NCI-H2171 treated with DMSO at 0.1 percent for 48 hours (cell line): ENCODE measurements around the gene CD247.
A peak's percentile ranks its signal among the peaks of the same experiment; 100 is the strongest.

Experiments used
- DNase-seq: peaks from one replicate; lab custom pipeline; 2025; lab: John Stamatoyannopoulos, UW

The CD247 gene

DNA sequence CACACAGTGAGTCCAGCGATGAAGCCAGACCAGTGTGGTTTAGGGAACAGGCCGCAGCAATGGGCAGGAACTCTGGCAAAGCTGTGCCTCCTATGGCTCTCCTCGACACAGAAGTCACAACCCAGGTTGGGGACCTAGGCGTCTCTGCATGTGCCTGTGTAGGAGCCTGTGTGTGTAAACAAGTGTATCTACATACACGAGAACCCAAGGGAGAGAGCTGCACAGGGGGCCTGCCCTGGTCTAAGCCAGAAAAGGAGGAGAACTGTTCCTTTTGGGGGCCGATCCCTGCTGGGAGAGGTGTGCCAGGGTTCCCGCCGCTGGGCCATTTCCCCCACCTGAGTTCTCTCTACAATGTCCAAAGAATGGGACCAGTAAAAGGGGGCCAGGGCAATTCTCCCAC, 56.0 kb downstream of the CD247 start:
- DNase-seq: no peak

DNA sequence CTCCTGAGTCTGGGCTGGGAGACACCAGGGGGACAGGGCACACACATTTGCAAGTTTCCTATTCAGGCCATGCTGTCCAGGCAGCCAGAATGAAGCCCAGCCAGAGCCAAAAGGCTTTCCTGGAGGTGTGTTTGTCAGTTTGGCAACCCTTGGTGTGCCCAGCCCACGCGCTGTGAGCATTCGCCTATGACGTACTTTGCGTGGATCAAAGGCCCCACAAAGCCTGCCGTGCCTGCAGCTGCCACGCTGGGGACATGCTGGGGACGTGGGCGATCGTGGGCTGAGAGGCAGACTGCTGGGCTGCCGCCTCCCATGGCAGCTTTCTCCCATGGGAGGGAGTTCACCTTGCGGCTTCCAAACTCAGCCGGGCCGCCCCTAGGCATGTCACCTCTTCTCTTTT, 57.5 kb downstream of the CD247 start:
- DNase-seq: no peak

DNA sequence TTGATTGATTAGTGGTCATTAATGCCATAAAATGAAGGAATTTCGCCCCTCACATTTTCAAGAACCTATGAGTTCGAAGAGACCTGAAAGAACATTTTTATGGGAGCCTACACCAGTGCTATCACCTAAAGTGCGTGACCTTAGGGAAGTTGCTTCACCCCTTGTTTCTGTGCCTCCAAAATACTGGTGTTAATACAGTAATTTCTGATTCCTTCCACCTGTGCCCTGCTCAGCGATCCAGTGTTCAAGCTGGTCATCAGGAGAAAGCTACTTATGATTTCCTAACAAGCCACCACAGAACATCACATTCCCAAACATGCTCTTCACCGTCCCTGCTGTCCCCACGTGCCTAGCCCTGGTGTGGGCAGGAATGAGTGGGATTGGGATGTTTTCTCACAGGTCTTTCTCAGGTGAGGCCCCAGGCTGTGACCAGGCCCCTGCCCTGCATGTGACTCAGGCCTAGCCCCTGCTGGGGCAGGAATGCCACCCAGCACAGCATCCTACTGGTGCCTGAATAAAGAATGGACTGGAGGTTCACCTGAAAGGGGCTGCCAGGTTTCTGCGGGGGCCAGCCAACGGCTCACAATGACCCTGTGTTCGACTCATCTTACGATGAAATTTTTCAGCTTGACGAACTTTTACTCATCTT, 60.3 kb downstream of the CD247 start:
- no peak for DNase-seq

DNA sequence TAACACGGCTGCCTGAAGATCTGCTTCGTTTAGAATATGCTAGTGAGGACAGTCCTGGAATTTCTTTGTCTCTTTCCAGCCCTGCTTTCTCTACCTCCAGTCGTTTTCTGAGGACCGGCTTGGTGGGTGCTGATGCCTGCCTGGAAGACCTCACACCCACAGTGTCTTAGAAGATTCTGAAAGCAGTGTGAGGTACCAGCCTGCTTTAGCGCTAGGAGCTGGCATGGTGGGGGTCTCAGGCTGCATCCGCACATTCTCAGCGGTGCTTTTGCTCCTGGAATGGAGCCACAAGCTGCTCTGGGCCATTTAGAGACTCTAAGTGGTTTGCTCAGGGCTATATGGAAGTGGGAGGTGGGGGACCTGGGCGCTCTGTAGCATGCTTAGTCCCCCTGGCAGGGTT, 61.4 kb downstream of the CD247 start:
- DNase-seq: no peak

DNA sequence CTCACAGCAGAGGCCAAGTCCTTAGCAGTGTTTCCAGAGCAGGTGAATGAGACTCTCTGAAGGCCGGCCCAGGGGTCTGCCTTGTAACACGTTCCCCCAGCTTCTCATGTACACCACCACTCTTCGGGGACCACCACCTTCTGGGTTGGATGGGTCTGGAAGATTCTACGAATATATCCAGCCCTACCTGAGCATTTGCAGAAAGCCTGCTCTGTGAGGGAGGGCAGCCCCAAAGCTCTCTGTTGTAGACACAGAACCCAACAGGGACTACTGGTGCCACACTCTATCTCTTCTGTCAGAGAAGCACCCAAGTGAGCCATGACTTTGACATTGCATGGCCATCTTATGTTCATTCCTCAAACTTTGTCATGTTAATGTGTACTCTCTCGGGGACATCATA, 61.8 kb downstream of the CD247 start:
- no peak for DNase-seq

DNA sequence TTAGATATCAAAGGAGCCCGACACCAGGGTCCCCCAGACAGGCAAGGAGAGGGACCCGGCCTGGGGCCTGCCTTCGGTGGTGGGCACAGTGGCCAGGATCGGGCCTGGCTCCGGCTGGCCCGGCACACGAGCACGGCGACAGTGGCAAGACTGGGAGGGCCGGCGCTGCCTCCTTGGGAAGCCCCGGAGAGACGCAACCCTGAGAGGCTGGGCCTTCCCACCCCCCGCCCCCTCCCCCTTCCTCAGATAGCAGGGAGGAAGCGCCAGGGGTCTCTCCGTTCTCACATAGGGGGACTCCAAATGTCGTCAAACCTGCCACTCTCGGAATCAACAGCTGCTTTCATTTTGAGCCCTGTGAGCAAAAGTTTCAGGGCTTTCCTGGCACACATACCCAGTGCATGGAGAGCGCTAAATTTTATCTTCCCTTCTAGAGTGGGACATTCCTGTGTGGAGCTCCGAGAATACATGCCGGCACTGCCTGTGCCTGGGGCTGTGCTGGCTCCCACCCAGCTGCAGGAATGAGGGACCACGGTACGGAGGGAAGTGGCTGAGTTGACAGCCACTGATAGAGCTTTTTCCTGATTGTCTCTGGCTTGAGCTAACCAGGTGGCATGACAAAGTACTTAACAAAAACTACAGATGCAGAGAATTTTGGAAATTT, 62.4 kb downstream of the CD247 start:
- DNase-seq: peak; percentile 7

DNA sequence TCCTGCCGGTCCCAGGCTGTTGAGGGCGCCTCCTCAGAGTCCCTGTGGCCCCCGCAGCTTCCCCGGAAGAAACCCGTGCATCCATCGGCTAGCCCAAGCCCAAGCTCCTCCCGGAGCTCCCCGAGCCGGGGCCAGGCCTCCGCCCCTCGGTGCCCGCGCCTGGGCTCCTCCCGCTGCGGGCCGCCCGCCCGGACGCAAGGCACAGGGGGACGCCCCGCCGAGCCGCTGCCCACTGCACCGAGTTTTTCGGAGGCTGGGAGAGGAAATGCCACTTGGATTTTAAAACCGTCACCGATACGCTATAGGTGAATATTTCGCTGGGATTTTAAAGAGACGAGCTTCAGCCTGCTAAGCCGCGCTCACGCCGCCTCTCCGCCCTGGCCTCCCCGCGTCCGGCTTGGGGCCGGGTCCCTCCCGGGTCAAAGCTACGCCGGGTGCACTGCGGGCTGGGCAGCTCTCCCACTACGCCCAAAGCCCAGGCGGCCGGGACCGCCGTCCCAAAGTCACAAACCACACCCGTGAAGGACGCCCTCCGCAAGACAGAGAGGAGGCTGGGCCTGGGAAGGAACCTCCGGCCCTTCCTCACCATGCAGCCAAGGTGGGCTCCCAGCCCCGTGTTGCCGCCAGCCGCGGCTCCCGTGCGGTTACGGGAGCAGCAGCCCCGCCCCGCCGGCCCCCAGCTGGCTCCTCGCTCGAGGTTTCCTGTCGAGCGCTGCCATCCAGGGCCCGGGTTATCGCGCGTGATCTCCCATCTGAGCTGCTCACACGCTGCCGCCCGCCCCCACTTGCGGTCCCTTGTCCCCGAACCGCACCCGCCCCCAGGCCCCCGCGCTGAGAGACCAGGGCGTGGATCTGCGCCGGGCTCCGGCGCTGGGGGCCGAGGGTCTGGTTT, 63.2 kb downstream of the CD247 start:
- peak; percentile 59 for DNase-seq

DNA sequence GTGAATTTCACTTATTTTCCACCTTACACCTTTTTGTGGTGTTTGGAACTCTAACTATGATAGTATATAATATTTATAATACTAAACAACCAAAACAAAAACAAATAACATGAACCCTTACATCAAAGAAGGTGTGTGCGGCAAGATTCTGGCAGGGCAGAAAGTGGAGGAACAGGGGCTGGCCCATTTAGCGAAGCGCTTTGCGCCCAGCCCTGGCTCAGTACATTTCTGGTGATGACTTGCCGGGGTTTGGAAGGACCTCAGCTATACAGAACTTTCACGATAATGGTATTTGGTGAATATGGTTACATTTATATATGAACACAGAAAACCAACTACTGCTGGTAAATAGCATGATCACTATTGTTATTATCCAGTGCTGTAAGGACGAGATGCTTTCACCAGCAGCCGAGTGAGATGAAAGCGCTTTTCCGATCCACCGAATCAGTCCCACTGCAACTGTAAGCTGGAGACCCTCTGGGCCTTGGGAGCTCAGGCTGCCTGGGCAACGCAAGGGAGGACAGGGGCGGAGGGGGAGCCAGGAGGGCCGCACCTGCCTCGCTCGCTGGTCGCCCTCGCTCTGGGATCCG, 63.9 kb downstream of the CD247 start:
- peak; percentile 30 for DNase-seq

DNA sequence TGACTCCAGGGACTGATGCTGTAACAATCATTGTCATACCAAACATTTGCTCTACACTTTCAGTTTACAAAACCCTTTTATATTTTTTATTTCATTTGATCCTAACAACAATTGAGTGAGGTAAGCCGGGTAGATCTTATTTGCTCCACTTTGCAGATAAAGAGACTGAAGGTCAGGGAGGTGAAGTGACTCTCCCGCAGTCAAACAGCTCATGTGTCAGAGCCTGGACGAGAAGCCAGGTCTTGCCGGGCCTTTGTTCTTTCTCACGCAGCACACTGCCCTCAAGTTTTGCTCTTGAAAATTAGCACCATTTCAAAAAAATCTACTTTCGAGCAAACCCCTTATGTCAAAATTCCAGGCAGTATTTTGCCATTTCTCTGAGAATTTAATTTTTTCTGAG, 65.2 kb downstream of the CD247 start:
- DNase-seq: no peak

DNA sequence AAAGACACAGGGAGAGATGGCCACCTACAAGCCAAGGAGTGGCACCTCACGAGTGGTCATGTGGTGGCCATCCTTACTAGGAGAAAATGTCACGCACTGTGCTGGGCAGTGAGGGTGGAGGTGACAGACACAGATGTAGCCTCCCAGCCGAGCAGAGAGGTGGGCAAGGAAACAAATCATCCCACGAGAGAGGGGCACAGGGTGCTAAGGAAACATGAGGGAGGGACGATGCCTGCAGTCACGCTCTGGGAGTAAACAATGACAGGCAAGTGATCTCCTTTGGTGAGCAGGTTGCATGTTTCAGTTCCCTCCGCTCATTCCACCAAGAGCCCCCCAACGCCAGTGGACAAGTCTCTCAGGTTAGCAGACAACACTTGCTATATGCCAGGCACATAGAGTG, 65.8 kb downstream of the CD247 start:
- no peak for DNase-seq

DNA sequence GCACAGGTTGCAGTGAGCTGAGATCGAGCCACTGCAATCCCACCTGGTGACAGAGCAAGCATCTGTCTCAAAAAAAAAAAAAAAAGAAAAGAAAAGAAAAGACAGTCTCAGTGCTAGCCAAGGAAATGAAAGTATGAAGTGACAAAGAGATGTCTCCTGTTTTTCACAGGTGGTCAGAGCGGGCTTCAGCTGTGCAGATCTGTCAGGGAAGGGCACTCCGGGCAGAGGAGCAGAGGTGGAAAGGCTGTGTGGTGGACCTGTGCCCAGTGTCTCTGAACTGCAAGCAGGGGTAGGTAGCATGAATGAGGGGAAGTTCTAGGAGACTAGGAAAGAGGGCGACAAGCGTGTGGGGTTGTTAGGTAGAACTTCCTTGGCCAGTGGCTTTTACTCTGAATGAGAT, 67.5 kb downstream of the CD247 start:
- DNase-seq: no peak

DNA sequence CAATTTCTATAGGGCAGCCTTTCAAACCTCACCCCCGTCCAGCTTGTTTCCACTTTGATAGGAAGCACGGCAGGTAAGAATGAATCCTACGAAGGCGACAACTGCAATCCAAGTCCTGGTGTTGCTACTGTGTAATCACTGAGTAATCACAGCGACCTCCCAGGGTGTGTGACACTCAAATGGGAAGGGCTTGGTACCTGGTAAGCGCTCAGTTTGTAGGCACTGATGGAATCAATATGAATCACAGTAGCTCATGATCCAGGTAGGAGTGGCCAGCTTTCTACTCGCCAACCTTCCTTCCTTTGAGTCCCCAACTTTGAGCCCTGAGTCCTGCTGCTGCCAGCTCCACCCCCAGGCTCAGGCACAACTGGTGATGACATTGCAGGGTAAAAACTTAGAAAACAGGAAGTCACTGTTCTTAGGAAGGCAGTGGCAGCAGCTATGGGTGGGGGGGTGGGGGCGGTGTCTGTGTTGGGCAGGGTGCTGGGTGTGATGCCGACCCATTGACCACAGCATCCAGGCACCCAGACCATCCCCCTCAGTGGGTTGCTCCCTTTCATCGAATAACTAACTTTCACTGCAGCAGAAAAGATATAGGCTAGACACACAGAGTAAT, 70.7 kb downstream of the CD247 start:
- no peak for DNase-seq

DNA sequence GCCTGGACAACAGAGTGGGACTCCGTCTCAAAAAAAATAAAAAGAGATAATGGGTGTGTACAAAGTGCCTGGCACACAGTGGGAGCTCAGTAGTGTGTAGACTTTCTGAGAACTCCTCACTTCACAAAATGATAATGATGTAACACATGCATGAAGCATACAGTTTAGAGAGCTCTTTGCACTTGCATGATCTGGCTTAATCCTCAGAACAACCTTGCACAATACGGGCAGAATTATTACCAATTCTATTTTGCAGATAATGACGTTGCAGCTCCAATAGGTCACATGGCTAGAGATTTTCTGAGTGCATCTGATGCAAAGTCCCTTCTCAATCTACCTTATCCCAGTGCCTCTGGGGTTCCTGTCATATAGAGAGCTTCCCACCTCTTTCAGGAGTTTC, 71.4 kb downstream of the CD247 start:
- no peak for DNase-seq

DNA sequence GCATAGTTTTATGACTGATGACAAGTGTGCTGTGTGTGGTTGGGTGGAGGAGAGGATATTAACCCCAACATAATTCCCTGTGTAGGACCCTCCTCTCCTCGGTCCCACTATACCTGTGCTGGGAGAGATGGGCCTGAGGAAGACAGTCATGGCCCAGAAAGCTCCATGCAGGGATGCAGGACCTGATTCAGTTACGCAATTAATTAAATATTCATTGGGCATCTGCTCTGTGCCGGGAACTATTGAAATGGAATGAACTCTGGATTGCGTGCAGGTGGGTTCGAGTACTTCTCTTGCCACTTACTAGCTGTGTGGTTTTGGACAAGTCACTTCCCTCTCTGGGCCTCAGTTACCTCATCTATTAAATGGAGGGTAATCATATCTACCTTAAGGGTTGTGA, 74.6 kb downstream of the CD247 start:
- no peak for DNase-seq

DNA sequence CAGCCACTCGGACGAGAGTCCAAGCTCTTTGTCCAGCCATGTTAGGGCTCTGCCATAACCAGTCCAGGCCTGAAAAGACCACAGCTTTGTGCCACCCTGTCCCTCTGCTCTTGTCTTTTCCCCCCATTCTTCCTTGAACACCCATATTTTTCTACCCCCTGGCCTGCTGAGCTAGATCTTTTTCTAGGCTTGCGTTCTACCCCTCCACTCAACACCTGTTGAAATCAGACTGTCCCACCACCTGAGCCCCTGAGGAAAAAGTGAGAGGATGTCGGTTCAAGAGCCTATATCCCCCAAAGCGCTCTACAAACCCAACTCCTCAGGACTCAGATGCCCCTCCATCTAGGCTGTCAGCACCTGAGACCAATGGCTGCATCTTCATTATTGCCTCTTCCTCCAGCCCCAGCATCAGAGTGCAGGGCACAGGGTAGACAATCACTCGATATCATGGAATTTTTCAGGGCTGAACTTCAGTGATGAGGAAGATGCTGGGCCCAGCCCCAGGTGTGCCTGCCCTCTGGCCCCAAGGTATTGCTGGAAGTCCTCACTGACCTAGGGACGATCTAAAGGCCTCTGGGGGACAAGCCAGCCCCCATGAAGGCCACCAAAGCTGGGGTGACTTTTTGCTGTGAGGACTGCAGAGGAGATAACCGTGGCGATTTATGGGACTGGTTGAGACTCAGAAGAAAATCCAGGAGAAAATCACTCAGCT, 75.3 kb downstream of the CD247 start:
- no peak for DNase-seq

DNA sequence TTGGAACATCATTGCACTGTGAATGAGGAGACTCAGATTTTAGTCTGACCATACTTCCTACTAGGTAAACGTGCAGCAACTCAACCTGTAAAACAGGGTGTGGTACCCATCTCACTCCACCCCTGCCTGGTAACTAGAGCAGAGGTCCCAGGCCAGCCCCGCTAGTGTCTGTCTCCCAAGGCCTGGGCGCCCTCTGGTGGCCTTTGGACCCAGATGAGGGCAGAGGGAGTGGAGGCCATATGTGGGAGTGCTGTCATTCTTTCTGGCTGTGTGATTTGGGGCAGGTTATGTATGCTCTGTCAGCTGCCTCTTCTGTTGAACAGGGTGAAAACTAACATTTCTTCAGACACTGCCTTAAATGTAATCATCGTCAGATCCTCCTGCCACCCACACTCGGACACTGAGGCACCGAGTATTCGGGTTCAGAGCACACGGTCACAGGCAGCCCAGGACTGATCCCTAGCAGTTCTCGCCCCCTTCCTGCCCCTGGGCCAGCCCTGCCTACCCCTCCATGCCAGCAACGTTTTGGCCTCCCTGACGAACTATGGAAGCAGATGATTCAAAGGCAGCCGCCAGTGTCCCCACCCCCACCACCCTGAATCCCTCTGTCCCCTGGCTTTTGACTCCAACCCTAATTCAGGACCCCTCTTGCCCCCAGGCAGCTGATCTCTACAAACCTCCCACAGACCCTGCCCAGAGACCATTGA, 76.0 kb downstream of the CD247 start:
- peak; percentile 69 for DNase-seq

DNA sequence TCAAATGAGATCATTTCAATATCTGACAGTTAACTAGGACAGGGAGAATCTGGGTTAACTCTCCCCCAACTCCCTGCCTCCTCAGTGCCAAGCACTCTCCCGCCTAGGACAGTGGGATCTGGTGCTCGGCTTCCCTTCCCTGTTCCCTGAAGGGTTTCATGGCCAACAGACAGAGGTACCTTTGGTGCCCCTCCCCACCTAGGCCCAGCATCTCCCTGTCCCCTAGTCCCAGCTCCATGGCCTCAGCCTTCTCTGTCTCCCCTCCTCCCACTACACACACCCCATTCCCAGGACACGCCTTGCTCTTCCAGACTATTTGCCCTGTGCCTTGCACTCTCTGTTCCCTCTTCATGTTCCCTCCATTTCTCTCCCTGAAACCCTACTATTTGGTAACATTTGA, 77.1 kb downstream of the CD247 start:
- no peak for DNase-seq

DNA sequence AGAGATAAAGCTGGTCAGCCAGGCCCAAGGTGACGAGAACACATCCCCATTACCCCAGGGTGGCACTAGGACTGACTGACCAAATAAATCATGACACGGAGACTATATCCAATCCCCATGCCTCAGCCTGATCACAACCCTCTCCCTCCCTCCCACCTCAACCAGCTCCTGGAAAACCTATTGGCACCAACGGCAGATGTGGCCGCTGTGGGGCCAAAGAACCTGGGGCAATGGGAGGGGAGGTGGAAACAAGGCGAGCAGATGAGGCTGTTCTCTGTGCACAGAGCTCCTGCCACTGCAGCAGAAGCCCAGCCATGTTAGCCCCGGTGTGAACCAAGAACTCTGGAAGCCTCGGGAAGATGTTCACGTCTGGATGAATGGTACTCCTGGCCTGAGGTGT, 77.6 kb downstream of the CD247 start:
- no peak for DNase-seq

DNA sequence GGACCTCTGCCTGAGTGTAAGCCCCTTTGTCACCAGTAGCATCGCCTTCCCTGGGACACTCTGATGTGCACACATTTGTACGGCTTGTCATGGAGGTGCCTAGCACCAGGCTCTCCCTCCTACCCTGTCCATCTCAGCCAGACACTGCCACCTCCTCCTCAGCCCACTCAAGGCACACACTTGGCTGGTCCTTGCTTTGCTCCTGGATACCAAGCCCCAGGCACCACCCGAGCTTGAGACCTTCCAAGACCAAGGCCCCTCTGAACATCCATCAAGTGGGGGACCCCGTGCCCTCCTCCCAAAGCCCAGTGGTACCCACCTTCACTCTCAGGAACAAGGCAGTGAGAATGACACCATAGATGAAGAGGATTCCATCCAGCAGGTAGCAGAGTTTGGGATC, 78.0 kb downstream of the CD247 start:
- no peak for DNase-seq

DNA sequence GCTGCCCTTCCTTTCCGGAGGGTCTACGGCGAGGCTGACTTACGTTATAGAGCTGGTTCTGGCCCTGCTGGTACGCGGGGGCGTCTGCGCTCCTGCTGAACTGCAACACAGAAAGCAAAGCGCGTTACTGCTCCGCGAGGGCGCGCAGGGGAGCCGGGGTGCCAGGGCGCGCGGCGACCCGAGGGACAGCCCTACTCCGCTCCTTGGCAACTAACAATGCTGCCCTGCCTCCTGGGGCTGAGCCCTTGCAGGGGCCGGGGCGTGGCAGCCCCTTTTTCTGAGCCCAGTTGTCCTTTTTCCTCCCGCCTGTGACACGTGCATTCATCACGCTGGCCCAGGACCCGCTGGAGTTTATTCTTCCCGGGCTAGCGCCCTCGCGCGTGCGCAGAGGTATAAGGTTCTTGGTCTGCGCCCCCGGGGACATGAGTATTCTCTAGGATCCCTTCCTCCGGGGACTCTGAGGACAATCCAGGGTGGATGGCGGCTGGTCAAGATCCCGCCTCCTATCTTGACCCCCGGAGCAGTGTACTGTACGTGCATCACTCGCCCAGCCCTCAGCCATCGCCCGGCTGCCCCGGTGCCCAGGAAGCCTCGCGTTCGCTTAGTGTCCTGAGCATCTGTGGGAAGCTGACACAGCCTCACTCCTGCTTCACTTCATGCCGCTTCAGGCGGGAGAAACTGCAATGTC, 78.9 kb downstream of the CD247 start:
- peak; percentile 16 for DNase-seq
